Measurements from ENCODE around the gene TEAD1.

TEAD1 gene

GRCh38 chr11:12642040-12642439 lies 32.2 kb upstream of the TEAD1 start:
- no peak for DNase-seq (ENCODE audit: low read depth)
- in situ Hi-C loops (cut with HindIII; ENCODE audit: low sequenced_read_pairs), result no loop called here
- H3K4me3 ChIP-seq (ENCODE audit: low read depth, low read length), result no peak overlapping the region
- no peak for TF ChIP-seq CTCF (IDR thresholded peaks at IDR 0.05; ENCODE audit: low read depth, low read length, missing control alignments)

- no peak for TF ChIP-seq CTCF (IDR thresholded peaks at IDR 0.05; ENCODE audit: low read depth, low read length, missing control alignments)
- H3K4me3 ChIP-seq (ENCODE audit: low read depth, low read length), result no peak overlapping the region
- no peak for DNase-seq (ENCODE audit: low read depth)
- in situ Hi-C loops (cut with HindIII; ENCODE audit: low sequenced_read_pairs), result no loop called here
Measured at GRCh38 chr11:12642806-12643428, 31.3 kb upstream of the TEAD1 start.

GRCh38 chr11:12646478-12646877 lies 27.7 kb upstream of the TEAD1 start:
- in situ Hi-C loops (cut with HindIII; ENCODE audit: low sequenced_read_pairs), result no loop called here
- no peak for TF ChIP-seq CTCF (IDR thresholded peaks at IDR 0.05; ENCODE audit: low read depth, low read length, missing control alignments)
- no peak overlapping the region for H3K4me3 ChIP-seq (ENCODE audit: low read depth, low read length)
- DNase-seq (ENCODE audit: low read depth), result no peak

GRCh38 chr11:12653729-12654128 lies 20.5 kb upstream of the TEAD1 start:
- DNase-seq (ENCODE audit: low read depth), result no peak
- in situ Hi-C loops (cut with HindIII; ENCODE audit: low sequenced_read_pairs), result no loop called here
- no peak for TF ChIP-seq CTCF (IDR thresholded peaks at IDR 0.05; ENCODE audit: low read depth, low read length, missing control alignments)
- H3K4me3 ChIP-seq (ENCODE audit: low read depth, low read length), result no peak overlapping the region

- in situ Hi-C loops (cut with HindIII; ENCODE audit: low sequenced_read_pairs), result no loop called here
Measured at GRCh38 chr11:12655842-12656241, 18.4 kb upstream of the TEAD1 start.

GRCh38 chr11:12657336-12657735 lies 16.9 kb upstream of the TEAD1 start:
- in situ Hi-C loops (cut with HindIII; ENCODE audit: low sequenced_read_pairs), result no loop called here
- no peak overlapping the region for H3K4me3 ChIP-seq (ENCODE audit: low read depth, low read length)
- no peak for TF ChIP-seq CTCF (IDR thresholded peaks at IDR 0.05; ENCODE audit: low read depth, low read length, missing control alignments)
- no peak for DNase-seq (ENCODE audit: low read depth)

More at GRCh38 chr11:12655842-12656241, 18.4 kb upstream of the TEAD1 start:
- no peak for DNase-seq (ENCODE audit: low read depth)
- TF ChIP-seq CTCF (IDR thresholded peaks at IDR 0.05; ENCODE audit: low read depth, low read length, missing control alignments), result no peak
- no peak overlapping the region for H3K4me3 ChIP-seq (ENCODE audit: low read depth, low read length)

Data from astrocyte of the cerebellum (primary cell).